ENCODE measurements around the gene PRM3.

DNA sequence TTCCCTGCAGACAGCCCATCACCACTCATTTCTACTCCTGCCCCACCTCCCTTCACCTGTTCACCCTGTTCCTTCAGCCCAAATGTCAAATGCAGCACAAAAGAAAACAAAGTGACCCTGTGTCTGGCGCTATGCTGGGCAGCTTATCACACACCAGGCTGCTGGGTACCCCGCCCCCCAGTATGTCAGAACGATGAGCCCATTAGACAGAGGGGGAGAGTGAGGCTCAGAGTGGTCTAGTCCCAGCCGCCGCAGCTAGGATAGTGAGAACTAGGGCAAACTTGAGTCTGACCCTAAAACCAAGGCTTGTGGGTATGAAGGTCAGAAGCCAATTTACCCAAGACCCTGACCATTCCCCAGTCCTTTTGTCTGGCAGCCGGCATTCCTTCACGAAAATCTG, 8.3 kb downstream of the PRM3 start:
- TF ChIP-seq NFRKB (IDR thresholded peaks at IDR 0.05) (no peak), BHLHE40 (IDR thresholded peaks at IDR 0.05; ENCODE audit: borderline replicate concordance) (no peak), FOXM1 (IDR thresholded peaks at IDR 0.05; ENCODE audit: borderline replicate concordance) (no peak)
